ENCODE measurements around the gene ST6GALNAC6.

ST6GALNAC6 gene

GRCh38 chr9:127938298-127938690 is 38.9 kb upstream of the ST6GALNAC6 start:
- TF ChIP-seq ZFX (IDR thresholded peaks at IDR 0.05; ENCODE audit: borderline replicate concordance) = no peak
- no peak for TF ChIP-seq CTCF (IDR thresholded peaks at IDR 0.05)
- H3K27ac ChIP-seq = peak overlapping the region; percentile 56

GRCh38 chr9:127937388-127938297 is 38.2 kb upstream of the ST6GALNAC6 start, which contains the start of gene DPM2:
TSS of gene DPM2 (minus strand) at chr9:127937854. CDS start at chr9:127937820, 34 bp downstream.
- TF ChIP-seq ZFX (IDR thresholded peaks at IDR 0.05; ENCODE audit: borderline replicate concordance) = no peak
- no peak for TF ChIP-seq CTCF (IDR thresholded peaks at IDR 0.05)
- peak within 1 kb of the TSS; percentile 56 for H3K27ac ChIP-seq

GRCh38 chr9:127937056-127937387 is 37.6 kb upstream of the ST6GALNAC6 start:
- H3K27ac ChIP-seq = peak overlapping the region; percentile 56
- TF ChIP-seq ZFX (IDR thresholded peaks at IDR 0.05; ENCODE audit: borderline replicate concordance) (no peak), CTCF (IDR thresholded peaks at IDR 0.05) (no peak)

GRCh38 chr9:127936347-127936852 is 37.0 kb upstream of the ST6GALNAC6 start:
- no peak overlapping the region for H3K27ac ChIP-seq
- TF ChIP-seq CTCF (IDR thresholded peaks at IDR 0.05) (no peak), ZFX (IDR thresholded peaks at IDR 0.05; ENCODE audit: borderline replicate concordance) (no peak)

GRCh38 chr9:127935765-127936221 is 36.4 kb upstream of the ST6GALNAC6 start:
- TF ChIP-seq ZFX (IDR thresholded peaks at IDR 0.05; ENCODE audit: borderline replicate concordance) = no peak
- TF ChIP-seq CTCF (IDR thresholded peaks at IDR 0.05) = no peak
- no peak overlapping the region for H3K27ac ChIP-seq

GRCh38 chr9:127934986-127935385 is 35.6 kb upstream of the ST6GALNAC6 start:
- no peak for TF ChIP-seq ZFX (IDR thresholded peaks at IDR 0.05; ENCODE audit: borderline replicate concordance)
- no peak for TF ChIP-seq CTCF (IDR thresholded peaks at IDR 0.05)
- no peak overlapping the region for H3K27ac ChIP-seq

GRCh38 chr9:127934248-127934647 is 34.8 kb upstream of the ST6GALNAC6 start:
- no peak overlapping the region for H3K27ac ChIP-seq
- TF ChIP-seq ZFX (IDR thresholded peaks at IDR 0.05; ENCODE audit: borderline replicate concordance) (no peak), CTCF (IDR thresholded peaks at IDR 0.05) (no peak)

Measured in 22Rv1 (cell line).